SH-SY5Y (cell line): ENCODE results near the gene SNAI1.

ENCODE experiments used
- GATA2 ChIP-seq: IDR thresholded peaks from 2 replicates; pipeline ENCODE4 v1.6.1; 2011; ENCODE audit warnings: mild to moderate bottlenecking, low read depth, low read length
- GATA3 ChIP-seq: IDR thresholded peaks from 2 replicates; pipeline ENCODE4 v1.6.1; 2011; ENCODE audit warnings: low read depth, mild to moderate bottlenecking, low read length, moderate library complexity

GRCh38 chr20:50034567-50035180, 51.9 kb downstream of the SNAI1 start:
- TF ChIP-seq GATA2 (no peak), GATA3 (no peak)
